GM18951 (cell line): ENCODE results near the gene MYO15A.
A peak's percentile ranks its signal among the peaks of the same experiment; 100 is the strongest.

Experiments used
- POLR2A ChIP-seq: IDR thresholded peaks from 4 replicates; pipeline ENCODE4 v1.6.1; 2011; ENCODE audit warnings: mild to moderate bottlenecking; ENCODE audit not compliant: insufficient read length, insufficient read depth; ENCODE audit errors: extremely low read depth
- in situ Hi-C: fragments of 300-500 bp; cut with MboI; formaldehyde crosslinking; loops from one replicate; pipeline ENCODE4 v1.12.0; 2022; ENCODE audit warnings: low sequenced_read_pairs, mixed read lengths, inconsistent platforms; ENCODE audit not compliant: unreplicated experiment

MYO15A gene

GRCh38 chr17:18183334-18184142 lies 75.0 kb downstream of the MYO15A start, which contains the start of gene ALKBH5:
Gene ALKBH5 (plus strand): TSS chr17:18183828. CDS start chr17:18184244, 416 bp downstream.
- peak; percentile 70 for TF ChIP-seq POLR2A
- in situ Hi-C loops = no loop called here

GRCh38 chr17:18184143-18185031 lies 75.8 kb downstream of the MYO15A start:
- in situ Hi-C loops = no loop called here
- no peak for TF ChIP-seq POLR2A

DNA sequence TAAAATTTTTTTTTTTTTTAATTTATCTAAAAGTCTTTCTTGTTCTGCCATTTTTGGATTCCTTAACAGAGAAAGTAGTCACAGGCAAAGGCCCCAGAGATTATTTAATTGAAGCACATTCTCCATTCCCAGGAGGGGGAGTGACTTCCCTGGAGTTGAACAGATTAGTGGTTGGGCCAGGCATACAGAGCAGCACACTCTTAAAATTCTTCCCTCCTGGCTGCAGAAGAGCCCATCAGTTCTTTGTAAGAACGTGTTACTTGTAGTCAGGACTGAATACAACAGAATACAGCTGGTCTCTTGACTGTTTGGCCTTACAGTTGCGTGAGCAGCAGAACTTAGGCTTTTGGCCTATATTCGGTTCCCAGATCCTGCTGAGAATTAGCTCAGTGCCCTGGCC lies 76.8 kb downstream of the MYO15A start:
- TF ChIP-seq POLR2A = no peak
- in situ Hi-C loops = no loop called here

DNA sequence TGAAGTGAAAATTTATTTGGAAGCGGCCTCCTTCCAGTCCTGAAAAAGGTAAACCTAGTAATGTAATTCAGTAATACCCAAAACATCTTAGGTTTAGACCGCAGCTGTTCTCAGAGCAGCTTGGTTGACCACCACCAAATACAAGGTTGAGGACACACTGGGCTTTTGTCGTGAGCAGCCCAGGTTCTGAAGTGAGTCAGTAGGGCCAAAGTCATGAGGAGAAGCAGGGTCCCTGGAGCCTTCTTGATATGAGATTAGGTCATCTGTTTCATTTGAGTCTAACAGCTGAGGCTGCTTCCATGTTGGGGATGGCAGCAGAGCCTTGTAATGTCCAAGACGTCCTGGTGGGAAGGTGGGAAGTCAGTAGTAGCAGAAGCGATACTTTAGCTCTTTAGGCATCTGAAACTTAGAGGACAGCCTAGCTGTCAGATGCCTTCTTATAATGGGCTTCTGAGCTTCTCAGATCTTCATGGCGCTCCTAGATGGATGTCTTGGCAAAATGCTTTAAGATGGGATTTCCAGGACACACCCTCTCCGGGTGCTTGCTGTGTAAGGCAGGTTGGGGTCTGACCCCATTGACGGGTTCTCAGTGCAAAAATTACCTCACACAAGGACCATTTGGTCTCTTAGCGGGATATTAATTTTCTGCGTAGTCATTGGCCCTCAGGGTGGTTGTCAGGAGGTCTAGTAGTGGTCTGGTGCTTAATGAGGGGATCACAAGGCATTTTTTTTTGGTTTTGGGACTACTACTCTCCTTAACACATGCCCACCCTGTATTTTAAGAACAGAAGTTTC lies 77.5 kb downstream of the MYO15A start:
- in situ Hi-C loops = no loop called here
- no peak for TF ChIP-seq POLR2A

DNA sequence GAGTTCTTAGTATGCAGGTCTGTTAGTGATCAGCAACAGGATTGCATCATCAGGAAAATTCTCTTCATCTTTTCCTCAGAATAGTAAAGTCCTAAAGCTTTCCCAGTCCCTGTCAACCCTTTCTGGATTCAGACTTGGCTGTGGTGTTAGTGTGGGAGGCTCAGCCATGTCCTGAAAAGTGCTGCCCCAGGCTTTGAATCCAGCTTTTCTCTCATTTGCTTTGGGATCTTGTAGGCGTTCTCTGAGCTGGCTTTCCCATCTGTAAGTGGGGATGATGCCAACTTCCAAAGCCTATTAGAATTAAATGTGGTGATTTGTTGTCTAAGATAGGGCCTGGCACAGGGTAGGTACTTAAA lies 78.0 kb downstream of the MYO15A start:
- TF ChIP-seq POLR2A = no peak
- in situ Hi-C loops = no loop called here

DNA sequence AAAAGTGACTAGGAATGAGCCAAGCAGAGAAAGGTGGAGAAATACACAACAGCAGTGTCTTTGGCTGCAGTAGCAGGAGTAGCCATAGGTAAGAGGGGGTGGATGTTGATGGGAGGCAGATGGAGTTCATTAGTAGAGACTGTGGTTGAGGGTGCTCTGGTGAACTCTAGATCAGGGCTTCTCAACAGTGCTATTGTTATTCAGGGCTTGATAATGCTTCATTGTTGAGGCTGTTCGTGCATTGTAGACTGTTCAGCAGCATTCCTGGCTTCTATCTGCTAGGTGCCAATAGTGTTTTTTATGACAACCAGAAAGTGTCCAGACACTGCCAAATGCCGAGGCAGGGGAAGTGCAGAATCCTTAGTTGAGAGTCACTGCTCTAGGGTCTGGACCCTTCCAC lies 78.7 kb downstream of the MYO15A start:
- no peak for TF ChIP-seq POLR2A
- in situ Hi-C loops = no loop called here

GRCh38 chr17:18187821-18188761 lies 79.5 kb downstream of the MYO15A start:
- no peak for TF ChIP-seq POLR2A
- in situ Hi-C loops = no loop called here

DNA sequence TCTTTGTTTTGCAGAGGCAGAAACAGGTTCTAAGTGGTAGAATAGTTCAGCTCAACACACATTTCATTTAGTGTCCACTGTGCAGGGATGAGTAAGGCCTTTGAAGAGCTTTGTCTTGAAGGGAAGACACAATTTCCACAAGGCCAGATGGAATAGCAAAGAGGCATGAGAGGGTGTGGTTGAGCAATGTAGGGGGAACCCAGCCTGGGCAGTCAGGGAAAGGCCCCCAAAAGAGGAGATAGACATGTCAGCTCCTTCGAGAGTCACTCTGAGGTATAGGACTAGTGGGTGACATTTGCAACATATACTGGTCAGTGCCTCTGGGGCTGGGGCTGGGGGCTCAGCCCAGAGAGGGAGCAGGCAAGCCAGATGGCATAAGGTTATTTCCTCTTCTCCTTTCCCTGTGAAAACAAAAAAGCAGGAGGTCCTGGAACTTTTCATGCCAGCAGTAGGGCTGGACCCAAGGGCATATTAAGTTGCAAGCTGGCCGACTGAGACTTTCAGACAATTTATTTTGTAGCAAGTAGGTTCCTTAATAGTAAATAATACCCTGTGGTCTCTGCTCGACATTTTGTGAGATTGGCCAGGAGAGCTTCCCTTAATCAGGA lies 82.2 kb downstream of the MYO15A start:
- in situ Hi-C loops = no loop called here
- TF ChIP-seq POLR2A = no peak

DNA sequence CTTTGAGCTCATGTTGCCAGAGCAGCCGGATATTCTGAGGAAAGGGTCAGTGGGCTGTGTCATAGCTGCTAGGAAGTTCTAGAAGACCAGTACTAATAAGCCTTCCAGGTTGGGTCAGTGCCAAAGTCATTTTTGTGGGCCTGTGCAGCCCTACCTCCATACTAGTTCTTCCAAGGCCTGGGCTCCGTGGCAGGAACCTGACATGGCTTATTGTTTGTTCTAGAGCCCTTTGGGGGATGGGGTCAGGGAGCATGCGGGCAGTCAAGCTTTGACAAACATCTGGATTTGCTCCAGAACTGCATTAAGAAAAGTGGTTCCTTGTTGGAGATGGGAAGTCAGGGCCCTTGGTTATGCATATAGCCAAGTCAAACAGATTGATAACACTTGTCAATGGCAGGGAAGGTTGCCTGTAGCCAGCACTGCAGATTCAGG lies 82.7 kb downstream of the MYO15A start:
- in situ Hi-C loops = no loop called here
- TF ChIP-seq POLR2A = no peak

- in situ Hi-C loops = no loop called here
- no peak for TF ChIP-seq POLR2A
Observed at GRCh38 chr17:18191967-18192366, 83.4 kb downstream of the MYO15A start.

- no peak for TF ChIP-seq POLR2A
- in situ Hi-C loops = no loop called here
Observed at GRCh38 chr17:18194394-18194793, 85.8 kb downstream of the MYO15A start.

DNA sequence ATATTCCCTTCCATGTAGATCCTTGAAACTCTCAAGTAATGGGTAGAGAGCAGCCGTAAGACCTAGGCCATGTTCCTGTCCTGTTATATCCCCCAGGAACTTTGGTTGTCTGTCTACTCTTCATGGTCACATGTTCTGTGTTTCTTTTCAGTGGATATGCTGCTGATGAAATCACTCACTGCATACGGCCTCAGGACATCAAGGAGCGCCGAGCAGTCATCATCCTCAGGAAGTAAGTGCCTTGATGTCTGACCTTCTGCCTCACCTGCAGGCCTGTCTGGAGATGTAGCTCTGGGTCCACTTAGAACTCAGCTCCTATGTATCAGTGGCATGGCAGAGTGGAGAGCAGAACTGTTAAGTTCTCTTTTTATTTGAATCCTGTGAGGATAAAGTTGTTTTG lies 86.2 kb downstream of the MYO15A start:
- in situ Hi-C loops = no loop called here
- TF ChIP-seq POLR2A = no peak
